COLO668 (cell line): ENCODE data around the gene PTPRJ.
"Not testable (repeated sequence)": the region's sequence is repeated elsewhere in the genome, so short reads cannot be mapped to it uniquely, and the experiment has no call there.

Experiments
- DNase-seq: peaks from one replicate; lab custom pipeline; 2025; ENCODE audit not compliant: unreplicated experiment; lab: John Stamatoyannopoulos, UW

Gene PTPRJ

DNA sequence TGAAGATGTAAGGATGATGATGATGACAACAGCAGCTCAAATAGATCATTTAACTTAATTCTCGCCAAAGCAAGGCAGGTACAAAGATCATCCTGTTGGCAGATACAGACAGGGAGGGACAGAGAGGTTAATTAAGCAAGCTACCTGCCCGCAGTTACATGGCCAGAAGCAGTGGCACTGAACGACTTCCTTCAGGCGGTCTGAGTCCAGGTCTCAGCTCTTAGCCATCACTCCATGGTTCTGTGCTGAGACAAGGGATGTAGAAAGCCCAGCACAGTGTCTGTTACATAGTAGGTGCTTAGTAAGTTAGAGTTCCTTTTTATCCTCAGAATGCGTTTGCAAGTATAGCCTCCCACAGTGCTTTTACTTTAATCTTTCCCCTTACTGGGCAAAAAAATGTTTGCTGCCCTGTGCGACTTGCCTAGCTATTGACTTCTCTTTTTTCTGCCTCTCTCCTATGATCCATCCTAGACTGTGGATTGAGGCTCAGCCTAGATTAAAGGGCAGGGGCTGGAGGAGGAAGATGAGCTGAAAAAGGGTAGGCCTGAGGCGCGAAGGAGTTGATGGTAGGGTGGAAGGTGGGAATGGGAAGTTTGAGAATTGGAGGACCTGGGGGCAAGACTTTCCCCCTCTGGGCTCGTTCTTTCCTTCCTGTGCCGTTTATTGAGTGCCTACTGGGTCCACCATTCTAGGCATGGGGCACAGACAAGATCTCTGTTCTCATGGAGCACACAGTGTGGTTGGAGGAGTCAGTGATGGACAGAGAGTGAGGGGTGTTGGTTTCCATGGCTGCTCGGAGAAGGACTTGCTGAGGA is 128.1 kb downstream of the PTPRJ start:
- no peak for DNase-seq

DNA sequence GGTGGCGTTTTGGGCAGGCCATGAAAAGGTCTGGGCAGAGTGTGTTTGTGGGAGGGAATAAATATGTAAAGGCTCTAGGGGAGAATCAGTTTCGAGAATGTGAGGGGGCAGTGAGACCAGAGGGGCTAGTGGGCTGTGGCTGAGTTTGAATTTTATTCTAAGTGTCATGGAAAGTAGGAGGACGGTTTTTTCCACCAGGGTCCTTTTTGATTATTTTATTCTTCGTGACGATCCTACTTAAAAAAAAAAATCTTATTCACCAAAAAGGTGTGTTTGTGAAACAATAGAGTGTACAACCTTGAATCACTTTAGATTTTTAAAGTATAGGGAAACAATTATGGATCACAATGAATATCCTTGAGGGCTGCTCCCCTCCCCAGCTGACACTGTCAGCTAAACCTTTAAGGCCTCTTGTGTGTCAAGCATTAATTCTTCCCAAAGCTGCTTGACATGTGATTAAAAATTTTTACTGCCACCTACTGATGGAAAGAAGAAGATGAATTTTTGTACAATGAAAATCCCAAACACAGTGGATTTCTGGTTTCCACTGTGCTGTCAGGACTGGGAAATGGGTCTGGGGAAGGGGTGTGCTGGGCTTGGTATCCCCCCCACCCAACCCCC is 128.8 kb downstream of the PTPRJ start:
- DNase-seq, result no peak

DNA sequence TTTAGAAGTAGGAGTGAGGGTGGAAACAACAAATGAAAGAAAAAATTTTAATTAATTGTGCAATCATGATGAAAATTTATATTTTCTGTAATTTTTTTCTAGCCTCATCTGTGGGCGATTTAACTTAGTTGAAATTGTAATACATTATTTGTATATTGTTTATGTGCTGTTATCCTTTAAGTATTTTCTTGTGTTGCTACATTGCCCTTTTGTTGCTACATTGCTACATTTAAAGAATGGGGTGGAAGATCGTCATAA is 130.1 kb downstream of the PTPRJ start:
- no peak for DNase-seq

DNA sequence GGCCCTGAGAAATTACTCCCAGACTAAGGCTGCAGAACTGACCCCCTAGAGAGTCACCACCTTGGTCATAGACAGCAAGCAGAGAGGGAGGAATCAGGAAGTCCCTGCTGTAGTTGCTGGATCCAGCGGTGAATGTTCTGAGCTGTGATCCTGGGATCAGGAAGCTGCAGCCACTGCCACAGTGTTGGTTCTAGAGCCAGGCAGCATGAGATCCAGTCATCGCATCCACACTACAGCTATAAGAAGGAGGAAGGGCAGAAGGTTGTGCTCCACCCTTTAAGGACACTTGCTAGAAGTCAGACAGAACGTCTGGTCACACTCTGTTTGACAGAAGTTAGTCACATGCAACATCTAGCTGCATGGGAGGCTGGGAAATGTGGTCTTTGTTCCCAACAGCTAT is 131.5 kb downstream of the PTPRJ start:
- DNase-seq, result no peak

DNA sequence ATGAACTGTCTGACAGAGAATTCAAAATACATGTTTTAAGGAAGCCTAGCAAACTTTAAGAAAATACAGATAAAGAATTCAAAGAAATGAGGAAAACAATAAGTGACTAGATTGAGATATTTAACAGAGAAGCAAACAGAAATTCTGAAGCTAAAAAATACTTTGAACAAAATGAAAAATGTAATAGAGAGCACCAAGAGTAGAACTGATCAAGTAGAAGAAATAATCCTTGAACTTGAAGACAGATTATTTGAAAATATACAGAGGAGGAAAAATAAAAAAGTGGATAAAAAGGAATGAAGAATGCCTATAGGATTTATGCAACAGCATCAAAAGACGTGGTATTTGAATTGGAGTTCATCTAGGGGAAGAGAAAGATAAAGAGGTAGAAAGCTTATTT is 134.4 kb downstream of the PTPRJ start:
- no peak for DNase-seq

DNA sequence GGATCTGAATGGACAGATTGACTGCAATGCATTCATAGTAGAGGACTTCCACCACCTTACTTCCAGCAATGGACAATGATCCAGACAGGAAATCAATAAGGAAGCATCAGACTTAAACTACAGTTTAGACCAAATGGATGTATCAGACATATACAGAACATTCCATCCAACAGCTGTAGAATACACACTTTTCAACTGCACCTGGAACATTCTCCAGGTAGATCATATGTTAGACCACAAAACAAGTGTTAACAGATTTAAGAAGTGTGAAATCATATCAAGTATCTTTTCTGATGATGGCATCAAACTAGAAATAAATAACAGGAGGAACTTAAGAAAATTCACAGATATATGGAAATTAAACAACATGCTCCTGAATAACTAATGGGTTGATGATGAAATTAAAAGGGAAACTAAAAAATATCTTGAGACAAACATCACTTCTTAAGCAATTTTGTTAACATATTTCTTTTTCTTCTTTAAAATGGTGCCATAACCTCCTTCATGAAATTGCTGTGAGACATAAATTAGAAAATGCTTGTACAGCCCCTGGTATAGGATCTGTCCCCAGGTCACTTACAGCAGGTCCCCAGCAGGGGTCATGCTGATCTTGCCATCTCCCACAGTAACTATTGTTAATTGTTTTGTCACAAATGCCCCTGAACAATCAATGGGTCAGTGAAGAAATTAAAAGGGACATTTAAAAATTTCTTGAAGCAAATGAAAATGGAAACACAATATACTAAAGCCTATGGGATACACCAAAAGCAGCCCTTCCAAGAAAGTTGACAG is 136.3 kb downstream of the PTPRJ start:
- no peak for DNase-seq

DNA sequence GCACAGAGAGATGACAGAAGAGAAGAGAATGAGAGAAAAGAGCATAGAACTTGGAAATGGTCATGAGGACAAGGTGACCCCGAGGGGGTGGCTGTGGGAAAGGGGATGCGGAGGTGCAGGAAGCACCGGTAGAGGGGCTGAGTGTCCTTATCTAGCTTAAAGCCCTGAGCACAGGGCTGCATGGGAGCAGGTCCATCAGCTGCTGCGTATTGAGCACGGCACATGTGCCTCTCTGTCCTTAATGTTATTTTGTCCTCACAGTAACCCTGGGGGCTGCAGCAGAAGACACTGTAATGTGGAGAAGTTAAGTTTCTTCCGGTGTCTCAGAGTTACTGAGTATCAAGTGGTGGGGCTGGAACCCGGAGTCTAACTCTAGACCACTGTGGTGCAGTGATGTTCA is 141.9 kb downstream of the PTPRJ start:
- DNase-seq, result no peak

DNA sequence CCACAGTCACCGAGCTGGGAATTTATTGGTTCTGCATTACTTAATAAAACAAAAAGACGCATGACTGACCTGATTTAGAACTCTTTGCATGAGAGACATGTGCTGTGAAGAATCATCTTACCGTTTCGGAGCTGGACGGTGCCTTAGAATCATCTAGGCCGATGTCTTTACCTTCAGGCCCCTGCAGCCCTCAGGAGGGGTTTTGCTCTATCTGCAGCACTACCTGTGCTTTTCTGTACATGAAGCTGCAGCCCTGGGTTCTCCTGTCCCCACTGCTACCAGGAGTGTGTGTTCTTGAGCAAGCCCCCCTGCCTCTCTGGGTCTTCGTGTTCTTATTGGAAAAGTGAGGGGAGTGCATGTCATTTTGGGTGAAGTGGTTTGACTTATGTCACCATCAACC is 142.3 kb downstream of the PTPRJ start:
- DNase-seq, result no peak

DNA sequence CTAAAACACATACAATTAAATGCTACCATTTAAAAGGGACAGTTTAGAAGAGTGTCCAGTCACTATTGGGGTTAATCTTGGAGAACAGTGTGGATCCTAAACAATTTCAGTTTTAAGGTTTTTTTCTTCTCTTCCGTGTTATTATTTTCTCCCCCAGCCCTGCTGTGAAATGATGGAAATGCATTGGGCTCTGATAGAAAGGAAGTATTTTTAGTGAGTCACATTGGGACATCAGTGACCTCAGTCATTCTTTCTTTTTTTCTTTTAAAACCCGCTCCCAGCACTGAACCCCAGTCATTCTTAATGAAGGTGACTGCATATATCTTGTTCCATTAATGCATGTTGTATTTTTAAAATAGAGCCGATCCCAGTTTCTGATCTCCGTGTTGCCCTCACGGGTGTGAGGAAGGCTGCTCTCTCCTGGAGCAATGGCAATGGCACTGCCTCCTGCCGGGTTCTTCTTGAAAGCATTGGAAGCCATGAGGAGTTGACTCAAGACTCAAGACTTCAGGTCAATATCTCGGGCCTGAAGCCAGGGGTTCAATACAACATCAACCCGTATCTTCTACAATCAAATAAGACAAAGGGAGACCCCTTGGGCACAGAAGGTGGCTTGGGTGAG is 143.0 kb downstream of the PTPRJ start:
- no peak for DNase-seq

DNA sequence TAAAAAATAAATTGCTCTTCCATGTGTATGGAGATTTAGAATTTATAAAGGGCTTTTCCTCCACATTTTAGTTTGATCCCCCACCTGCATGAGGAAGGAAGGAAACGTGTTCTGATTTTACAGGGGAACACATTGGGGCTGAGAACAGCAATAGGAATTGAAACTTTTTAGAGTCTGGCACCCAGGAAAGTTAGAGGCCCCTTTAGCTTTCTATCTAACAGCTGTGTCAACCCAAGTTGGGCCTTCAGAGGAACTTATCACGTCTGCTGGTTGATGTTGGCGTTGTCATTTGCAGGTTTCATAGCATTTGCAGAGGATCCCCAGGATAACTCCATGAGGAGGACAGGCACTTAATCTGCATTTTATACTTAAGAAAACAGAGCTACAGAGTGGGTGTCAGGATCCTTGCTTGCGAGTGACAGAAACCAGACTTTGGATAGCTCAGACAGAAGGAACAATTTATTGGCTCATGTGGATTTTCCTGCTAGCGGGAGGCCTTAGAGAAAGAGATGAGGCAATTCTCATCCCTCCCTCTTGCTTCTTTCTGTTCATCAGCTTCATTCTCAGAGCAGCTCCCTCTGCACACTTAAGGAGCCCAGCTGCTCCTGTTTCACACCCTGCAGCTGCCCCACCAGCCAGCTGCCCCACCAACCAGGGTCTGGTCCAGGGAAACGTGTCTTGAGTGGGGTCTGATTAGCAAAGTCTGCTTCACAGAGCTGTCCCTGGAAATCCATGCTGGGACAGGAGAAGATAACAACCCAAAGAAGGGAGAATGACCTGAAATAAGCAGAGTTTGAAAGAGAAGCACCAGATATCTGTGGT is 143.8 kb downstream of the PTPRJ start:
- DNase-seq, result no peak

DNA sequence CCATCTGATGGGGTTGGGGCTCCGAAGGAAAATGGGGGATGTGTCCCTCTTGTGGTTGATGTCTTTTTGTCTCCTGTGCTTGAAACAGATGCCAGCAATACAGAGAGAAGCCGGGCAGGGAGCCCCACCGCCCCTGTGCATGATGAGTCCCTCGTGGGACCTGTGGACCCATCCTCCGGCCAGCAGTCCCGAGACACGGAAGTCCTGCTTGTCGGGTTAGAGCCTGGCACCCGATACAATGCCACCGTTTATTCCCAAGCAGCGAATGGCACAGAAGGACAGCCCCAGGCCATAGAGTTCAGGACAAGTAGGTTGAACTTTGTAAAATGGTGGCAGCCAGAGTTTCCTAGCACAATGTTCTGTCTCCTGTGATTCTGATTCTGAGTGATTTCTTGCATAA is 144.5 kb downstream of the PTPRJ start:
- DNase-seq, result no peak

DNA sequence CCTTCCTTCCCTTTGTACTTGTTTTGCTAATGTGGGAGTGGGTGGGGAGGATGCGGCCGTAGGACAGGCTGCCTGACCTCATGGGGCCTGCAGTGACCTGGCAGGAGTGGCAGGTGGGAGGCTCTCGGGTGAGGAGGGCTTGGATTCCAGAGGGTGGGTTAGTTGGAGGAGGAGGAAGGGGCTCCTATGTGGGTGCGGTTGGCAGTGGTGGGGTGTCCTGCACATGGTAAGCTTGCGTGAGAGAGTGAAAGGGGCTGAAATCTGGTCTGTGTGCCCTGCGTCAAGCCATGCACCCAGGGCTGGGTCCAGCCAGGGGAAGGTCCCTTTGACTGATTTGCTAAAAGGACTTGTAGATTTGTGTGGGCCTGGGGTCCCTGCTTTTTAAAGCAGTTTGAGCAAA is 145.5 kb downstream of the PTPRJ start:
- DNase-seq, result no peak

DNA sequence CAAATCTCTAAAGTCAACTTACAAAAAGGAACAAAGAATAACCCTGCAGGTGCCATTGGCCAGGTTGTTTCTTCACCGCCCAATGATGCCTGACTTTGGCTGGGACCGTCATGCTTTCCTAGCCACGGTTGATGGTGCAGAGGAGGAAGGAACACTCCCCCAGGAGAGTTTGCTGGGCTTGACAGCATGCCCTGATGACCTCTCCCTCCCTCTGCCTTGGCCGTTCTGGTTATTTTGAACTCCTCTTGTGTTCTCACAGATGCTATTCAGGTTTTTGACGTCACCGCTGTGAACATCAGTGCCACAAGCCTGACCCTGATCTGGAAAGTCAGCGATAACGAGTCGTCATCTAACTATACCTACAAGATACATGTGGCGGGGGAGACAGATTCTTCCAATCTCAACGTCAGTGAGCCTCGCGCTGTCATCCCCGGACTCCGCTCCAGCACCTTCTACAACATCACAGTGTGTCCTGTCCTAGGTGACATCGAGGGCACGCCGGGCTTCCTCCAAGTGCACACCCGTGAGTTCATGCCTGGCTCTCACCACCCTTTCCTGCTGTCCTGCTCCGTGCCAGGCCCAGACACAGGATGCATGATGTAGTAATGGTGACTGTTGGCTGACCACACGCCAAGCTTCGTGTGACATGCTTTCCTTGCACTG is 147.3 kb downstream of the PTPRJ start:
- DNase-seq, result no peak

DNA sequence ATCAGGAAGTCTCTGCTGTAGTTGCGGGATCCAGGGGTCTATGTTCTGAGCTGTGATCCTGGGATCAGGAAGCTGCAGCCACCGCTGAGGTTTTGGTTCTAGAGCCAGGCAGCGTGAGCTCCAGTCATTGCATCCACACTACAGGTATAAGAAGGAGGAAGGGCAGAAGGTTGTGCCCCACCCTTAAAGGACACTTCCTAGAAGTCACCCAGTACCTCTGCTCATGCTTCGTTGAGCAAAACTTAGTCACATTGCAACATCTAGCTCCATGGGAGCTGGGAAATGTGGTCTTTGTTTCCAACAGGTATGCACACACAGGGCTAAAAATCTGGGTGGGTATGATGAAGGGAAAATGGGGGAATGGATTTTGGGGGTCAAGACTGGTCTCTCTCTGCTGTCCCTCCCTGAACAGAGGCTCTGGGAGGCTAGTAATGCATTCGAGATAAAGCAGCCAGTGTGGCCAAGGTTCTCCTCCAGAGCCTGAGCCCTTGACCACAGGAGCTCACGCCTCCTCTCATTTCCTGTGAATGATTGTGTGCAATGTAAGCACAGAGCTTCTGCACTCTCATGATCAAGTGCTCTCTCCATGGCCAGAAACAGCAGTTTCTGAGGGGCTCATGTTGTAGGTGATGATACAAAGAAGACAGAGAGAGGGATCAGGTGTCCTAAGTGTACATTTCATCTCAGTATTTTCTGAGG is 149.5 kb downstream of the PTPRJ start:
- no peak for DNase-seq

DNA sequence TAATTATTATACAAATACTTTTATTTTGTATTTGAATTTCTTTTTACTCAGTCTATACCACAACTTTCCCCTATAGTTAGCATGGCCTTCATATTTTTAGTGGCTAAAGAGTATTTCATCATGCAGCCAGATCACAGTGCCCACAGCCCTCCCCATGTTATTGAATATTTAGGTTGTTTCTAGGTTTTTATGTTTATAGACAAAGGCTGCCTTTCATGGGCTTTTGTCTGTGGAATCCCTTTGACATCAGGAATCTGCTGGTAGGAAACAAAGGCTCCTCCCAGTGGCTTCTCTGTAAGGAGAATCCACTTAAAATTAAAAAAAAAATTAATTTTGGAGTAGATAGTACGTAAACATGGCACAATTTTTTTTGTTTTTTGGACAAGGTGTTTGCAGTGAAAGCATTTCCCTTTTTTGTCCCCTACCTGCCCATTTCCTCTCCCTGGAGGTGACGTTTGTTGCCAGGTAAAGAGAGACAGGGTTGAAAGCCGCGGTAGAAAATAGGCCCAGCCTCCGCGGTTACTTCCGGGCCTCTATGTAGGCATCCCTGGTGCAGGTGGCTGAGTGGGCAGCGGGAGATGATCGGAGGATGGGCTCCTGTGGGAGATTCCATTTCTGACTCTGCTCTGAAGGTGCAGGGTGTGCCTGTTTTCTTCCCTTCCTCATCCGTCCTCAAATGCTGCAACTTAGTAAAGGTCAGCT is 154.0 kb downstream of the PTPRJ start:
- no peak for DNase-seq

DNA sequence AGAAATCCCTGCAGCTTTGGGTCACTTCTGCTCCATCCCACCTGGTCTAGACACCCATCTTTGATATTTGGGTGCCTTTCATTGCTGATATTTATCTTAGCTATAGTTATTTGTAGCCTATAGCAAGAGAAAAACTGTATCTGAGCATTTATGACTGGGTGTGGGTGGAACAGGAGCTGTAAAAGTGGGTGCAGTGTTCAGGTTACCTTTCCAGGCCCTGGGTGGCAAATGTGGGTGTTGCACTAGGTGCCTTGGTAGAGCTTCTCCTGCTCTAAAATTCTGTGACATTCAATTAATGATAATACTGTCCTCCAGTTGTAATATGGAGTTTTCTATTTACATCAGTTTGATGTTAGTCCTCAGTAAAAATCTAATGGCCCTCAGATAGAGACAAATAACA is 157.9 kb downstream of the PTPRJ start:
- no peak for DNase-seq

DNA sequence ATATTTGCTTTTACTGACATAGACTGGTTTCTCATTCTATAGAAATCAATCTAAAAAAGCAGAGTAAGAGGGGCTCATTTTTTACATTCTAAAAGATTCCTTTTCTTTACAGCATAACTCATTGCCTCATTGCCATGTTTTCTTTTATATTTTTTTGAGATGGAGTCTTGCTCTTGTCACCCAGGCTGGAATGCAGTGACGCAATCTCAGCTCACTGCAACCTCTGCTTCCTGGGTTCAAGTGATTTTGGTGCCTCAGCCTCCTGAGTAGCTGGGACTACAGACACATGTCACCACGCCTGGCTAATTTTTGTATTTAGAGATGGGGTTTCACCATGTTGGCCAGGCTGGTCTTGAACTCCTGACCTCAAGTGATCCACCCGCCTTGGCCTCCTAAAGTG is 159.5 kb downstream of the PTPRJ start:
- not testable (repeated sequence) for DNase-seq

DNA sequence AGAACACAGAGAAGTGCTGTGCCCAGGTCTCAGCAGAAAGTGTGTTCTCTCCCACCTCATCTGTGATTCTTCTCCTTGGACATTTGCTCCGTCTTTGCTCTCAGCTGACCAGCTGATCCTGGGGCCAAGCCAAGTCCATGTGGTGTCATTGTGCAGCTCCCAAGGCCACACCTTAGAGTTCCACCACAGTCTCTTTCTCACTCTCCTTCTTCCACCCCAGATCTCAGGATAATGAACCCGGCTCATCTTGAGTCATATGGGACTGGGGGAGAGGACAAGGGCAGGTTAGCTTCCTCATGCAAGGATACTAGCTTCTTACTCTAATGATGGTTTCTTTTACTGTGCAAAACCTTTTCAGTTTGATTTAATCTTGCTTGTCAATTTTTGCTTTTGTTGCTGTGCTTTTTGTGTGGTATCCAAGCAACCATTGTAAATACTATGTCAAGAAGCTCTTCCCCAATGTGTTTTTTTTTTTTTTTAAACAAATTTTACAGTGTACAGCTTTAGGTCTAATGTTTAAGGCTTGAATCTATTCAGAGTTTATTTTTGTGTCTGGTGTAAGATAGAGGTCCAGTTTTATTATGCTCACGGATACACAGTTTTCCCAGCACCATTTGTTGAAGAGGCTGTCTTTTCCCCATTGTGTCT is 161.2 kb downstream of the PTPRJ start:
- no peak for DNase-seq

DNA sequence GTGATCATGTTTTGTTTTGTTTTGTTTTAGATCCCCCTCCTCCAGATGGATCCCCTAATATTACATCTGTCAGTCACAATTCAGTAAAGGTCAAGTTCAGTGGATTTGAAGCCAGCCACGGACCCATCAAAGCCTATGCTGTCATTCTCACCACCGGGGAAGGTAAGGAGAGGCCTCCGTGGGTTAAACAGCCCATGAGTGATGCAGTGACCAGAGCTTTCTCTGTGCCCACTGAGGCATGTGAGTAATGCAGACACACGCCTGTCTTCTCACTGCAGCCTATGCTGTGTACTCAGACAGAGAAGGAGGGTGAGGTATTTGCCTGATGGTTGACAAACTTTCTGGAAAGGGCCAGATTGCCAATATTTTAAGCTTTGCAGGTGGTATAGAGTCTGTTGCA is 162.5 kb downstream of the PTPRJ start:
- DNase-seq, result no peak
